K562 (cell line): ENCODE results near the gene ENOX2. TPM values are rescaled to one million over a fixed set of nuclear protein-coding genes. Genes with fewer than 3 reads are reported as not detected.
A peak's percentile ranks its signal among the peaks of the same experiment; 100 is the strongest.

Experiments
- ATAC-seq: fragments of 200-7000 bp; cut with Tn5 transposase; 3 replicates; pipeline ENCODE4 v1.9.1; 2020; ENCODE audit warnings: moderate library complexity
- BruUV-seq: library from RNA; stranded (reverse); fragments of 400-500 nt; replicated peaks from 2 replicates; lab custom pipeline; 2021; lab: Mats Ljungman, UMichigan
- CTCF ChIA-PET: fragments of 300-600 bp; formaldehyde crosslinking; extraction: SDS; loops from one replicate; lab custom pipeline; 2021; ENCODE audit warnings: low intra/inter-chr PET ratio; lab: Yijun Ruan, JAX
- POLR2A ChIA-PET: fragments of 300-600, 350-650 bp; sonication (Branson Sonifier 250); formaldehyde crosslinking; extraction: SDS; loops from one replicate; lab custom pipeline; 2021; ENCODE audit warnings: antibody characterized with exemption, inconsistent platforms; lab: Yijun Ruan, JAX
- DNase-seq, 4 experiments: peaks; one replicate each; pipeline versions ENCODE4 v3.0.0 to v3.0.0-alpha.2; 2011 to 2018; ENCODE audit warnings: low spot score in 3 of 4, mixed read lengths in 3 of 4; ENCODE audit errors: extremely low read depth in 1 of 4
- FAIRE-seq: peaks from 2 replicates; lab custom pipeline; 2011; peaks lifted over from hg19 to GRCh38; lab: Jason Lieb, UNC
- H2AFZ ChIP-seq: 2 replicates; pipeline ENCODE4 v1.6.0; 2011; ENCODE audit warnings: low read depth, low read length, control low read depth, inconsistent platforms
- H3K27ac ChIP-seq: fragments of 200-600 bp; 3 replicates; pipeline ENCODE4 v1.8.0; 2011; ENCODE audit warnings: low read depth, mild to moderate bottlenecking, control low read depth, inconsistent platforms, low read length, moderate library complexity, mixed read lengths; ENCODE audit errors: extremely low read depth
- H3K27me3 ChIP-seq, 2 experiments: fragments of 300-600 bp in 1 of 2; 2 replicates in 1 of 2; 3 replicates in 1 of 2; pipeline versions ENCODE4 v1.6.0 to v1.8.0; 2011; ENCODE audit warnings: inconsistent platforms in 2 of 2, low read length in 2 of 2, mild to moderate bottlenecking in 1 of 2, mixed read lengths in 1 of 2, moderate library complexity in 1 of 2; ENCODE audit not compliant: control insufficient read depth in 2 of 2, insufficient read depth in 2 of 2
- H3K36me3 ChIP-seq: fragments of 300-600 bp; 3 replicates; pipeline ENCODE4 v1.8.0; 2011; ENCODE audit warnings: mild to moderate bottlenecking, low read length, inconsistent platforms; ENCODE audit not compliant: control insufficient read depth, insufficient read depth
- H3K4me1 ChIP-seq, 2 experiments: fragments of 200-600 bp in 1 of 2; replicated peaks in 1 of 2; 2 replicates in 1 of 2; 3 replicates in 1 of 2; pipeline versions ENCODE4 v1.5.1 to v1.8.0; 2011; ENCODE audit warnings: inconsistent platforms in 2 of 2, low read length in 2 of 2, mild to moderate bottlenecking in 1 of 2, mixed read lengths in 1 of 2, moderate library complexity in 1 of 2; ENCODE audit not compliant: control insufficient read depth in 2 of 2, insufficient read depth in 2 of 2
- H3K4me2 ChIP-seq: 2 replicates; pipeline ENCODE4 v1.6.1; 2011; ENCODE audit warnings: low read length, control low read depth, inconsistent platforms, mixed read lengths; ENCODE audit not compliant: insufficient read depth
- H3K4me3 ChIP-seq: fragments of 200-600 bp; sonication (generic), shearing (Covaris generic); 2 replicates; pipeline ENCODE4 v1.5.1; 2016; ENCODE audit warnings: control low read depth, inconsistent platforms
- H3K79me2 ChIP-seq: fragments of 200-600 bp; 3 replicates; pipeline ENCODE4 v1.8.0; 2011; ENCODE audit warnings: low read length, inconsistent platforms; ENCODE audit not compliant: control insufficient read depth, insufficient read depth
- H3K9ac ChIP-seq, 2 experiments: 2 replicates each; pipeline versions ENCODE4 v1.6.0 to v1.6.1; 2011; ENCODE audit warnings: low read depth in 2 of 2, low read length in 2 of 2, control low read depth in 1 of 2, inconsistent platforms in 1 of 2, mild to moderate bottlenecking in 1 of 2, mixed read lengths in 1 of 2; ENCODE audit not compliant: insufficient read depth in 1 of 2
- H3K9me1 ChIP-seq: one replicate; pipeline ENCODE4 v1.6.0; 2011; ENCODE audit warnings: inconsistent platforms, mild to moderate bottlenecking, low read length, moderate library complexity; ENCODE audit not compliant: control insufficient read depth, insufficient read depth
- H3K9me3 ChIP-seq: replicated peaks from 2 replicates; pipeline ENCODE4 v1.5.1; 2011; ENCODE audit warnings: low read depth, low read length, inconsistent platforms; ENCODE audit not compliant: control insufficient read depth, insufficient read depth
- H4K20me1 ChIP-seq: replicated peaks from 2 replicates; pipeline ENCODE4 v1.6.1; 2011; ENCODE audit warnings: low read length, inconsistent platforms, mixed read lengths; ENCODE audit not compliant: control insufficient read depth, insufficient read depth
- ARID1B ChIP-seq: fragments of 450-650 bp; IDR thresholded peaks from 2 replicates; pipeline ENCODE4 v1.6.1; 2016; ENCODE audit warnings: antibody characterized with exemption, mild to moderate bottlenecking, inconsistent platforms
- DACH1 ChIP-seq: fragments of 450-650 bp; IDR thresholded peaks from 2 replicates; pipeline ENCODE4 v1.6.1; 2018; ENCODE audit not compliant: partially characterized antibody
- GABPA ChIP-seq: fragments of 200-800 bp; sonication (Bioruptor generic); conservative IDR thresholded peaks from 2 replicates; pipeline ENCODE4 v1.6.1; 2016; ENCODE audit warnings: low read depth, missing genetic modification characterization, missing compliant biosample characterization
- HDAC2 ChIP-seq: fragments of 450-650 bp; IDR thresholded peaks from 2 replicates; pipeline ENCODE4 v1.6.1; 2016; ENCODE audit warnings: mild to moderate bottlenecking
- JUND ChIP-seq, 2 experiments: IDR thresholded peaks; 2 replicates in 1 of 2; 3 replicates in 1 of 2; pipeline ENCODE4 v1.6.1; 2011; ENCODE audit warnings: borderline replicate concordance in 2 of 2, low read depth in 2 of 2, low read length in 2 of 2, improper control_type of control experiment in 1 of 2, missing biosample characterization in 1 of 2, missing genetic modification characterization in 1 of 2, missing genetic modification reagents in 1 of 2
- MCM2 ChIP-seq: fragments of 450-650 bp; IDR thresholded peaks from 2 replicates; pipeline ENCODE4 v1.6.1; 2017; ENCODE audit warnings: low read depth, mild to moderate bottlenecking
- NFE2 ChIP-seq: IDR thresholded peaks from 2 replicates; pipeline ENCODE4 v1.6.1; 2014; ENCODE audit warnings: antibody characterized with exemption, low read depth
- NFRKB ChIP-seq: fragments of 450-650 bp; IDR thresholded peaks from 2 replicates; pipeline ENCODE4 v1.6.1; 2016; ENCODE audit warnings: low read depth
- NR2C1 ChIP-seq, 2 experiments: fragments of 450-650 bp; IDR thresholded peaks; 2 replicates each; pipeline ENCODE4 v1.6.1; 2017; ENCODE audit warnings: mild to moderate bottlenecking in 2 of 2, antibody characterized with exemption in 1 of 2, inconsistent platforms in 1 of 2, missing compliant biosample characterization in 1 of 2, missing genetic modification characterization in 1 of 2
- NR2C2 ChIP-seq, 2 experiments: fragments of 200-800 bp in 1 of 2; sonication (Bioruptor generic) in 1 of 2; sonication (generic) in 1 of 2; formaldehyde crosslinking in 1 of 2; IDR thresholded peaks; 2 replicates each; pipeline versions ENCODE4 v1.6.1 to v1.8.0; 2016 to 2022; ENCODE audit warnings: mild to moderate bottlenecking in 1 of 2, missing compliant biosample characterization in 1 of 2, missing genetic modification characterization in 1 of 2, missing genetic modification reagents in 1 of 2
- POLR3A ChIP-seq: IDR thresholded peaks from 2 replicates; pipeline ENCODE4 v1.6.1; 2011; ENCODE audit warnings: borderline replicate concordance, mild to moderate bottlenecking, moderate library complexity; ENCODE audit not compliant: insufficient read length, insufficient read depth; ENCODE audit errors: extremely low read depth
- WGBS: fragments of 100-300 bp; shearing (Covaris generic); methylation state at CpG from one replicate; pipeline ENCODE4 v1.1.6; 2016; ENCODE audit warnings: low coverage, mixed read lengths; ENCODE audit not compliant: insufficient coverage; ENCODE audit errors: missing lambda C conversion rate; 5-methylcytosine and 5-hydroxymethylcytosine counted together
- in situ Hi-C: fragments of 300-500 bp; cut with MboI; formaldehyde crosslinking; loops from 4 replicates; pipeline ENCODE4 v1.15.0; 2018; ENCODE audit warnings: inconsistent platforms, mixed read lengths
- intact Hi-C: fragments of 100-400 bp; cut with micrococcal nuclease; formaldehyde crosslinking; loops from 2 replicates; pipeline ENCODE4 v1.14.2; 2022
- polyA plus RNA-seq, 8 experiments: library from polyadenylated mRNA; depleted of rRNA in 4 of 8; stranded (reverse) in 5 of 8; unstranded in 3 of 8; fragments of >200 nt; fragmentation: Nextera tagmentation in 2 of 8; fragmentation: Illumina TruSeq in 1 of 8; extraction: Ambion mirVana in 2 of 8; extraction: Trizol in 1 of 8; gene quantifications; 2 replicates each; pipeline versions ENCODE4 v1.2.1 to v1.2.3, GENCODE V29; 2011 to 2014; ENCODE audit warnings: inconsistent platforms in 1 of 8, missing spikeins in 1 of 8
- total RNA-seq, 7 experiments: library from RNA; depleted of rRNA in 6 of 7; stranded (reverse); fragments of >200 nt in 6 of 7; fragmentation: Illumina TruSeq in 2 of 7; extraction: Trizol in 2 of 7; gene quantifications; 2 replicates each; pipeline versions ENCODE4 v1.2.1 to v1.2.3, GENCODE V29; 2011 to 2021; ENCODE audit warnings: low replicate concordance in 1 of 7
- TF ChIP-seq, protein P1 (sequence below): sonication (generic); formaldehyde crosslinking; IDR thresholded peaks from 2 replicates; pipeline ENCODE4 v1.8.0; 2022; ENCODE audit warnings: mild to moderate bottlenecking, missing genetic modification reagents
- TF ChIP-seq, protein P2 (sequence below): sonication (generic); formaldehyde crosslinking; IDR thresholded peaks from 2 replicates; pipeline ENCODE4 v1.8.0; 2023; ENCODE audit warnings: mild to moderate bottlenecking, missing genetic modification reagents

ENOX2 gene
- total and polyA plus RNA-seq, 9 of the 15 experiments (the other 6 are each of a cell fraction or from before 2014, with no cell fraction given), result 6.1 to 24.0 (median 13.8) TPM

DNA sequence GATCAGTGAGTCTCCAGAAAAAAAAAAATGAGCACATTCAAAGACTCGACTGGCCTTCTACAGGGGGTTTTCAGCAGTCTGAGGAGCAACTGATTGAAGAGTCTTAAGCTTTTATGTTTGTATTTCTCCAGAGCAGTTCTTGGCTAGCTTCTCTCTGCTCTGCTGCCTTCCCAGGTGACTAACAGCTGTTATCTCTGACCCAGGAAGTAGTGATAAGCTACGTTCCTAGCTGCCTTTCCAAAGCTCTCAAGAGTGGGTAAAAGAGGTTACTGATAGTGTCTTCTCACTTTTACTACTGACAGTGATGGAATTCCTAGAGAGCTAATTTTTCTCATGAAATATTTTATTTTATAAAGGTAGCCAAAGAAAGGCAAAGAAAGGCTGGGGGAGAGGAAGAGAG lies 66.6 kb downstream of the ENOX2 start (continued):
- TF ChIP-seq HDAC2, result 0 out of 2 replicates have a peak, but pooled peaks have one; percentile 37
- TF ChIP-seq GABPA (tag), result 0 out of 2 replicates have a peak, but pooled peaks have one; percentile 16
- TF ChIP-seq NR2C2 (CRISPR knock-in tag; IDR thresholded peaks at IDR 0.05), result no peak
- peak; percentile 73 for TF ChIP-seq NR2C2 (tag; IDR thresholded peaks at IDR 0.05)
- peak; percentile 63 for TF ChIP-seq ARID1B
- TF ChIP-seq JUND (IDR thresholded peaks at IDR 0.05; ENCODE audit: borderline replicate concordance, low read depth, low read length), result peak; percentile 72
- TF ChIP-seq JUND (tag; IDR thresholded peaks at IDR 0.05; ENCODE audit: borderline replicate concordance, low read depth, low read length), result peak; percentile 50; the same call in 1 of the 3 replicates
- peak; percentile 77 for TF ChIP-seq DACH1

DNA sequence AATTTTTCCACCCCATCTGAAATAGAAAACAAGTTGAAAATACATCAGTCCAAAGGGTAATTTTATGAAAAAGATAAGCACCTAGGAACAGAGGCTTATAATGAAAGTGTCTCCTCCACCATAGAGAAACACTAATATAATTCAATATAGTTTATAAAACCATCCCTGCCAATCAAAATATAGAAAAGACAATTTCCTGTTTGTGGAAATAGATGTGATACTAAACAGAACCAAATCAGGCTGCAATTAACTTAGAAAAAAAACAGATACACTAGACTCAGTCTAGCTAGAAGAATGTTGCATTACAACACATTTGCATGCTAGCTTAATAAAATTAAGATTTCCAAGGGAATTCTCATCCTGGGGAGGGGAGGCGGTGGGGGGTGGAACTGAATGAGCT lies 68.2 kb downstream of the ENOX2 start:
- no peak for DNase-seq
- Histone ChIP-seq H3K27me3 (no peaks in the 10 kb centered on the region), H3K79me2 (no peaks in the 10 kb centered on the region), H3K4me2 (no peak overlapping the region), H4K20me1 (no peaks in the 10 kb centered on the region), H3K9me3 (no peaks in the 10 kb centered on the region), H3K27ac (no peak overlapping the region), H3K4me3 (no peak overlapping the region), H3K4me1 (peaks cover 0 to 36% of the 10 kb centered on the region in 2 experiments; a peak in 2 of 5 replicates), H3K9ac (no peak overlapping the region), H3K9me1 (no peaks in the 10 kb centered on the region), H3K36me3 (no peaks in the 10 kb centered on the region), H2AFZ (no peak overlapping the region)
- TF ChIP-seq POLR3A (no peak), NR2C1 (IDR thresholded peaks at IDR 0.05) (no peak), NR2C1 (tag; IDR thresholded peaks at IDR 0.05) (no peak), MCM2 (no peak), NFE2 (no peak), NFRKB (no peak)
- TF ChIP-seq, protein P1, sequence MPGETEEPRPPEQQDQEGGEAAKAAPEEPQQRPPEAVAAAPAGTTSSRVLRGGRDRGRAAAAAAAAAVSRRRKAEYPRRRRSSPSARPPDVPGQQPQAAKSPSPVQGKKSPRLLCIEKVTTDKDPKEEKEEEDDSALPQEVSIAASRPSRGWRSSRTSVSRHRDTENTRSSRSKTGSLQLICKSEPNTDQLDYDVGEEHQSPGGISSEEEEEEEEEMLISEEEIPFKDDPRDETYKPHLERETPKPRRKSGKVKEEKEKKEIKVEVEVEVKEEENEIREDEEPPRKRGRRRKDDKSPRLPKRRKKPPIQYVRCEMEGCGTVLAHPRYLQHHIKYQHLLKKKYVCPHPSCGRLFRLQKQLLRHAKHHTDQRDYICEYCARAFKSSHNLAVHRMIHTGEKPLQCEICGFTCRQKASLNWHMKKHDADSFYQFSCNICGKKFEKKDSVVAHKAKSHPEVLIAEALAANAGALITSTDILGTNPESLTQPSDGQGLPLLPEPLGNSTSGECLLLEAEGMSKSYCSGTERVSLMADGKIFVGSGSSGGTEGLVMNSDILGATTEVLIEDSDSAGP, result no peak
- TF ChIP-seq, protein P2, sequence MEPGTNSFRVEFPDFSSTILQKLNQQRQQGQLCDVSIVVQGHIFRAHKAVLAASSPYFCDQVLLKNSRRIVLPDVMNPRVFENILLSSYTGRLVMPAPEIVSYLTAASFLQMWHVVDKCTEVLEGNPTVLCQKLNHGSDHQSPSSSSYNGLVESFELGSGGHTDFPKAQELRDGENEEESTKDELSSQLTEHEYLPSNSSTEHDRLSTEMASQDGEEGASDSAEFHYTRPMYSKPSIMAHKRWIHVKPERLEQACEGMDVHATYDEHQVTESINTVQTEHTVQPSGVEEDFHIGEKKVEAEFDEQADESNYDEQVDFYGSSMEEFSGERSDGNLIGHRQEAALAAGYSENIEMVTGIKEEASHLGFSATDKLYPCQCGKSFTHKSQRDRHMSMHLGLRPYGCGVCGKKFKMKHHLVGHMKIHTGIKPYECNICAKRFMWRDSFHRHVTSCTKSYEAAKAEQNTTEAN (CRISPR knock-in tag), result no peak
- ChIA-PET POLR2A (no interaction called here), CTCF (no interaction called here)
- intact Hi-C loops, result loop anchor here (5.0 kb wide), 1 partner anchor 78 kb away; no protein-coding TSS in a partner anchor
- 100% methylated on average over 1 of the region's 1 CpG for WGBS
- ATAC-seq, result no peak
- no peak for FAIRE-seq
- in situ Hi-C loops, result no loop called here
- no TSS peak for BruUV-seq
